GM19395 (cell line): ENCODE results near the gene TNFAIP8.
A peak's percentile ranks its signal among the peaks of the same experiment; 100 is the strongest.
"Not testable (repeated sequence)": the region's sequence is repeated elsewhere in the genome, so short reads cannot be mapped to it uniquely, and the experiment has no call there.

Experiments
- ATAC-seq: cut with Tn5 transposase; IDR thresholded peaks from one replicate; pipeline ENCODE4 v1.9.1; 2021; ENCODE audit warnings: mild to moderate bottlenecking, moderate library complexity; ENCODE audit not compliant: unreplicated experiment

The TNFAIP8 gene

DNA sequence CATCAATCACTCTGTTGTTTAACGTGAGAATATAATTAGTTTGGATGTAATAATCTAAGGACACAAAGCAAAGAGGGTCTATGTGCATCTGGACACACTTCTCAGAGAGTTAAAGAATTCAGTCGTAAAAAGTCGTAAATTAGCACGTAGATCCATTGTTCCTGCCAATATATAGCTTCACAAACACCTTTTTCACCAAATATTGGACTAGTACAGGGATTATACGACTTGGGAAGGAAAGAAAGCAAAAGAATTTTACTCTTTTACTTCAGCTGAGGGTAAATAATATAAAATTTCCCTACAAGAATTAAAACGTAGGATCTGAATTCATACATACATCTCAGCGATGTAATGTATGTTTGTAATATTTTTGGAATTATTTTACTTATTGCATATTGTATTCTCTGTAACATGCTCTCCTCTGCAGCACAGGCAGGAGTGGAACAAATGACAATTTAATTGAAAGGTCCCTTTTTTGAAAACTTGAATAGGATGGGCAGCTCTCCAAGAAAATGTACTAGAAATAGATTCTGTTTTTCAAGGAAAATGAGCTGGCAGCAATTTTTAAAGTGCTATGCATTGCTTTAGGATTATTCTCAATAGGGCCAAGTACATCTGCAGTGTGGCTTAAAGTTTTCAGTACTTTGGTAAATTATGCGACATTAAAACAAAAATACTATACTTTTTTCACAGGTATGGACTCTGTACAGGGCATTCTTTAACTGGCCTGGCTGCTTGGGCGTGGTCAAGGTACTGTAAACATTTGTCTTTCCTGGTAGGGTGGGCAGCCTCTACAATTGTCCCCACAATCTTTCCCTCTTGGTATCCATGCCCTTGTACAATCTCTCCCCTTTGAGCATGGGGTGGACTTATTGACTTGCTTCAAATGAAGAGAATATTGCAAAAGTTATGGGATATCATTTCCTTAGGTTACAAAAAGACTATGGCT, 56.7 kb downstream of the TNFAIP8 start:
- no peak for ATAC-seq

- peak; percentile 38 for ATAC-seq
Measured at GRCh38 chr5:119414124-119414734, 58.4 kb downstream of the TNFAIP8 start.

DNA sequence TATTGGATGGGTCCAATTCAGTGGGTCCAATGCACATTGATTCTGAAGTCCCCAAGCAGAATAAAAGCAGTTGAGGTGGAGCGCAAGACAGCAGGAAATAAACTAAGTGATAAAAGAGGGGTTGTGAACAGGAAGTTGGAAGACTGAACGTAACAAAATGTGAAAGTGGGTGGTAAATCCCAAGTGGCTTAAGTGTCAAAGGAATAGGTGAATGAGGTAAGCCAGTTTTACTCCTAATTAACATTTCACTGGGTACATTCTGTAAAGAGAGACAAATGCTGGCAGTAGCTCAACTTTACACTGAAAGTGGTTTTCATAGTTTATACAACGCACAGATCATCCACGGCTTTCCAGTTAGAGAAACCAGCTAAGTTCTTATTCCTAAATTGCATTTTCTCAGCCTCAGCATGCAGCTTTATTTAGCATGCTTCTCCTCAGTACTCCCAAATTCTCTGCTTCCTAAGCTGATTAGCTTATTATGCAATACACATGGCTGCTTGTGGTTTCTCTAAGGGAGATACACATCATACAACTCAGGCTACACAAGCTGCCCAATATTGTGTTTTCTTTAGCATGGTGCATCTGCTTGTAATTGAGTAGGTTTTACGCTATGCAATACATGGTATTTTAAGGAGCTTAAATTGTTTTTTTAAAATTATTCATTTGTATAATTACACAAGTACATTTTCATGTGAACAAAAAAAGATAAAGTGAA, 62.2 kb downstream of the TNFAIP8 start:
- peak; percentile 18 for ATAC-seq

DNA sequence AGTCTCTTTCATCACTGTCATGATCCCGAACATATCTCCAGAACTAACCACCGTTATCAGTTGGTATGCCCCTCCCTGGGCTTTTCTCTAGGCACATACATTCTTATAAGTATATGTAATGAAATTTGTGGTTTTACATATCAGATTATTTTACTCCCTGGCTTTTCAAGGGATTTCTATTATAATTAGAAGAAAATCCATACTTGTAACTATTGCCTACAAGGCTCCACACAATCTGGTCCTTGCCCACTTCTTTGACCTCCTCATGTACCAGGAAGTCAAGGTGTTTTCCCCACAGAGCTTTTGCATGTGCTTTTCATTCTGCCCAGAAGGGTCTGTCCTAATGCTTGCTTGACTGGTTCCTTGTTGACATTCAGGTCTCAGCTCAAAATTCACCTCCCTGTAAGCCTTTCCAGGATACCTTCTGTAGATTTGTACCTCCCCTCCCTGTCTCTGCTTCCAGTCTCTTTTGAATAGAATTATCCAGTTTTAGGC, 62.8 kb downstream of the TNFAIP8 start:
- ATAC-seq = peak; percentile 72

DNA sequence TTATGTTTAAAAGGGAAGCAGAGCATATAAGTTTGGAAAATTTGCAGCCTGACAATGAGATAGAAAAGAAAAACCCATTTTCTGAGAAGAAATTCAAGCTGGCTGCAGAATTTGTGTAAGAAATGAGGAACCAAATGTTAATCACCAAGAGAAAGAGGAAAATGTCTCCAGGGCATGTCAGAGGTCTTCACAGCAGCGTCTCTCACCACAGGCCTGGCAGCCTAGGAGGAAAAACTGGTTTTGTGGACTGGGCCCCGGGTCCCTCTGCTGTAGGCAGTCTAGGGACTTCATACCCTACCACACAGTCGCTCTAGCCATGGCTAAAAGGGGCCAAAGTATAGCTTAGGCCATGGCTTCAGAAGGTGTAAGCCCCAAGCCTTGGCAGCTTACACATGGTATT, 64.3 kb downstream of the TNFAIP8 start:
- no peak for ATAC-seq

GRCh38 chr5:119426057-119426456, 70.2 kb downstream of the TNFAIP8 start:
- no peak for ATAC-seq

DNA sequence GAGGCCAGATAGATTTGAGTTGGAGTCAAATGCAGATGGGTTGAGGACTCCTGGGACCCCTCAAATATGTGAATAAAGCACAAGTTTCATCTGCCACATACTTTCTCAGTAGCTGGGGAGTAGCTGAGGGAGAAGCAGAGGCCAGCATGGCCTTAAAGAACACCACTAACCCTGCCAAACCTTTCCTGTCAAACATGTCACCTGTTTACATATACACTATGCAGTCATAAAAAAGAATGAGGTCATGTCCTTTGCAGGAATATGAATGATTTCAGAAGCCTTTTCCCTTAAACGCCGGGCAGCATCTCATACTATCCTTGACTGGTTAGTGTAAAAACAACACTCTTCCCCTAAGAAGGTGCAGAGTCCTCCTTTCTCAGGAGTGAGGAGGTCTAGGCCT, 71.2 kb downstream of the TNFAIP8 start:
- ATAC-seq = no peak

- ATAC-seq = not testable (repeated sequence)
Measured at GRCh38 chr5:119427596-119427995, 71.8 kb downstream of the TNFAIP8 start.

GRCh38 chr5:119428166-119428565, 72.3 kb downstream of the TNFAIP8 start:
- not testable (repeated sequence) for ATAC-seq

- ATAC-seq = not testable (repeated sequence)
Measured at GRCh38 chr5:119428574-119428973, 72.8 kb downstream of the TNFAIP8 start.

- ATAC-seq = not testable (repeated sequence)
Measured at GRCh38 chr5:119432674-119433237, 76.9 kb downstream of the TNFAIP8 start.

DNA sequence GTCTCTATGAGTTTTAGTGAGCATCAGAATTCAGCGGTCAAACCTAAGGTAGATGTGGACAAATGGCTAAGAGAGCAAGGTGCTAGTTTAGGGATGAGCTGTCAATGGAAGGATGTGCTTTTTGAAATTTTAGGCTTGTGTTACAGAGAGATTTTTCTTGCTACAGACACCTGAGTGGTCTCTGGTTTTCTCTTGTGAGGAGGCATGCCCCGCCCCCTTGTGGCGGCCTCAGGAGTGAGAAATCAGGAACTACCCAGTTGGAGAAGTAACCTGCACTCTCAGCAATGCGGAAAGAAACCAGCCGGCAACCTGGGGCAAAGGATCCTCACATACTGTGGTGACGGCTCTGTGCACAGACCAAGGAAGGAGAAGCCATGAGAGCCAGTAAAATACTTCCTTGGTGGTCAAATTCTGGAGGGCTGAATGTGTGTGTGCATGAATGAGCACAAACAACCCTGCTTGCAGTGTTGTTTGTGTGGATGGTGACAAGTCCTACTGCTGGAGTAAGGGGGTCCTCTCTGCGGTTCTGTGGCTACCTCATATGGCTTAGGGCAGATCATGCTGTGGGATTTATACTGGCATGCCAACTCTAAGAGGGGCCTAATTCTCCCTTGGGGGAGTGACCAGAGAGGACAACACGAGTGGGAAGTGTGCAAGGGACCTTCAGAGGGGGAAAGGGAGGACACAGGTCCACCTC, 79.8 kb downstream of the TNFAIP8 start:
- peak; percentile 91 for ATAC-seq

- not testable (repeated sequence) for ATAC-seq
Measured at GRCh38 chr5:119437785-119438586, 82.2 kb downstream of the TNFAIP8 start.

DNA sequence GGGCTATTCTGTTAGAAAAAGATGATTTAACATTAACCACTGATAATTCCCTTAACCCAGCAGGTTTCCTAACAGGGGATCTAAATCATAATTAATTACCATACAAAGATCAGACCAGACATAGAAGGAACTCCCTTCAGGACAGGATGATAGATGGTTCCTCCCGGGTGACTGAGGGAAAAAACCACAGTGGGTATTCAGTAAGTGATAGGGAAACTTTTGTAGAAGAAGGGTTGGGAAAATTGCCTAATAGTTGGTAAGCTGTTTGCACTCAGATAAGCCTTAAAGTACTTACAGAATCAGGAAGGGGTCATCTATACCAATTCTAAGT, 82.7 kb downstream of the TNFAIP8 start:
- not testable (repeated sequence) for ATAC-seq

GRCh38 chr5:119439140-119439631, 83.4 kb downstream of the TNFAIP8 start:
- no peak for ATAC-seq

GRCh38 chr5:119439632-119440031, 83.8 kb downstream of the TNFAIP8 start:
- not testable (repeated sequence) for ATAC-seq

DNA sequence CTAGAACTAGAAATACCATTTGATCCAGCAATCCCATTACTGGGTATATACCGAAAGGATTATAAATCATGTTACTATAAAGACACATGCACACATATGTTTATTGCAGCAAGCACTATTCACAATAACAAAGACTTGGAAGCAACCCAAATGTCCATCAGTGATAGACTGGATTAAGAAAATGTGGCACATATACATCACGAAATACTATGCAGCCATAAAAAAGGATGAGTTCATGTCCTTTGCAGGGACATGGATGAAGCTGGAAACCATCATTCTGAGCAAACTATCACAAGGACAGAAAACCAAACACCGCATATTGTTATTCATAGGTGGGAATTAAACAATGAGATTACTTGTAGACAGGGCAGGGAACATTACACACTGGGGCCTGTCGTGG, 88.8 kb downstream of the TNFAIP8 start:
- not testable (repeated sequence) for ATAC-seq

- ATAC-seq = no peak
Measured at GRCh38 chr5:119445544-119445943, 89.7 kb downstream of the TNFAIP8 start.
